Measurements from ENCODE around the gene DHRS2.

DHRS2 gene

DNA sequence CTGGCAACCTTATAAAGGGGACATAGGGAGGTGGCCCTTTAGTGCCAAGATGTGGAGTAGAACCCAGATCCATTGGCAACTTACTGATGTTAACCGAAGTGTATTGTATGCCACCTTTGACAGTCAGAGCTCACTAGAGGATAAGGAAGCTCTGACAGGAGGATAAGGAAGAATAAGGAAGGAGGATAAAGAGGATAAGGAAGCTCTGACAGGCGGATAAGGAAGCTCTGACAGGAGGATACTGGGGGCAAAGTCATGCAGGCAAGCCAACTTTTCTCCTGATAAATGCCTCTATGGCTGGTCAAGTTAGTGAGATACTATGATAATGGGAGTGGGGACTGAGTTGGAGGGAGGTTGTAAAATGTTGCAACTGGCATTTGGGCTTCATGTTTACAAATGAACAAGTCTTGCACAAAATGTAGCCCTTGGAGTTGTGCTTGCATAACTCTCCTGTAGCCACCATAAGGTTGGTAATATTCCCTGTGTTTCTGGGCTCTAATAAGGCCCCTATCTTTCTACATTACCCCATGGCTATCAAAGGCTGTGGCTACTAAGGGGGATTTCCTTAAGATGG is 17.7 kb upstream of the DHRS2 start:
- no peak for DNase-seq (ENCODE audit: extremely low spot score)
- ChIA-PET CTCF (no interaction called here), POLR2A (no interaction called here)

DNA sequence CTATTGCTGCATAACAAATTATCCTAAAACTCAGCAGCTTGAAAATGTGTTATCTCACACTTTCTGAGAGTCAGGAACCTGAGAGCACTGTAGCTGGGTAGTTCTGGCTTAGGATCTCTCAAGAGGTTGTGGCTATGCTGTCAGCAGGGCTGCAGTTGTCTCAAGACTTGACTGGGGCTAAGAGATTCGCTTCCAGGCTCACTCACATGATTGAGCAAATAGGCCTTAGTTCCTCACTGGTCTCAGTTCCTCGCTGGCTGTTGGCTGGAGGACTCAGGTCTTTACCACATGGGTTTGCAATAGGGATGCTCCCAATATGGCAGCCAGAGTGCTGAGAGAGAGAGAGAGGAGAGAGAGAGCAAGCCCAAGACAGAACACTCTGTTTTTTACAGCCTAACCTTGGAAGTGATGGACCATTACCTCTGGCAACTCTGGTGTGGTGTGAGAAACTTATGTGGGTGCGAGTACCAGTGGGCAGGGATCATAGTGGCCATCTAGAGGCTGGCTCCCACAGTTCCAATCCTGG is 15.9 kb upstream of the DHRS2 start:
- POLR2A ChIA-PET, result no interaction called here
- DNase-seq (ENCODE audit: extremely low spot score), result no peak
- CTCF ChIA-PET, result interaction anchor here (1.5 kb wide), 1 partner anchor 11 kb away, joined by 4 read pairs; no protein-coding TSS in a partner anchor
- no peak for TF ChIP-seq FOXK2 (IDR thresholded peaks at IDR 0.05)
- TF ChIP-seq ARNT (IDR thresholded peaks at IDR 0.05), result no peak
- no peak for TF ChIP-seq BHLHE40 (IDR thresholded peaks at IDR 0.05; ENCODE audit: borderline replicate concordance)
- TF ChIP-seq NFRKB (IDR thresholded peaks at IDR 0.05), result no peak
- TF ChIP-seq ELF4 (IDR thresholded peaks at IDR 0.05), result no peak
- TF ChIP-seq, protein P1, sequence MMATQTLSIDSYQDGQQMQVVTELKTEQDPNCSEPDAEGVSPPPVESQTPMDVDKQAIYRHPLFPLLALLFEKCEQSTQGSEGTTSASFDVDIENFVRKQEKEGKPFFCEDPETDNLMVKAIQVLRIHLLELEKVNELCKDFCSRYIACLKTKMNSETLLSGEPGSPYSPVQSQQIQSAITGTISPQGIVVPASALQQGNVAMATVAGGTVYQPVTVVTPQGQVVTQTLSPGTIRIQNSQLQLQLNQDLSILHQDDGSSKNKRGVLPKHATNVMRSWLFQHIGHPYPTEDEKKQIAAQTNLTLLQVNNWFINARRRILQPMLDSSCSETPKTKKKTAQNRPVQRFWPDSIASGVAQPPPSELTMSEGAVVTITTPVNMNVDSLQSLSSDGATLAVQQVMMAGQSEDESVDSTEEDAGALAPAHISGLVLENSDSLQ (IDR thresholded peaks at IDR 0.05), result no peak
- no peak for TF ChIP-seq SUZ12 (IDR thresholded peaks at IDR 0.05)

More for the DNA sequence above, 17.7 kb upstream of the DHRS2 start:
- TF ChIP-seq TARDBP (IDR thresholded peaks at IDR 0.05) (no peak), ELF4 (IDR thresholded peaks at IDR 0.05) (no peak), SP1 (IDR thresholded peaks at IDR 0.05) (no peak), SUZ12 (IDR thresholded peaks at IDR 0.05) (no peak), L3MBTL2 (conservative IDR thresholded peaks at IDR 0.05) (no peak), ZNF384 (IDR thresholded peaks at IDR 0.05) (no peak), FOXA1 (IDR thresholded peaks at IDR 0.05) (no peak), LEF1 (IDR thresholded peaks at IDR 0.05; ENCODE audit: borderline replicate concordance) (no peak), CTBP1 (IDR thresholded peaks at IDR 0.05; ENCODE audit: borderline replicate concordance) (no peak)
- TF ChIP-seq, protein P1 (IDR thresholded peaks at IDR 0.05), result no peak

DNA sequence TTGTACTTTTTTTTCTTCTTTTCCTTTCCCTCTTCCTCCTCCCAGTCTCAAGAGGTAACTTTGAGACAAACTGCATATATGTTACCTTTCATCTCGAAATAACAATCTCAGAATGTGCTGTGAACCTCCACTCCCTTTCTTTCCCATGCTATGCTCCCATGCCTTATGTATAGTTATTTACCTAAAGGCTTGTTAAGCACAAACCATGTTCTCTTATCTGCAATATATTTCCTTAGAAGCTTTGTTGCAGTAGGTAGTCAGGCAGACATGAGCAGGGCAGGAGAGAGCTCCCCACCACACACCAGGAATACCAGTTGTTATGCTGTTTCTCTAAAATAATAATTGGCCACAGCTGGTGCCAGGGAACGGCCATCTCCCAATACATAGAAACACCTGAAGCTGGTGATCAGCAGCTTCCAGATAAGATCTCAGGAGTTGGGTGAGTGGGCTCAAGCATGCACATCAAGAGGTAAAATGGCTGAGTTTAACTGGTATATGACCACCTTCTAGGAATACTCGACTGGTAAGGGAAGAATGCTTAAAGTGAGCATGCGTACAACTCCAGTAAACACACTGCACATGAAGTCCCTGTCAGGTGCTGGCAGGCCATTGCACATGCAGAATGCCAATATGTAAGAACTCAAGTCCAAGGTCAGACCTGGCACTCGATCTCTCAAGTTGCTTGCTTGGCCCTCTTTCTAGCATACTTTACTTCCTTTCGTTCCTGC is 14.8 kb upstream of the DHRS2 start:
- POLR2A ChIA-PET, result no interaction called here
- TF ChIP-seq ZNF384 (IDR thresholded peaks at IDR 0.05) (no peak), FOXM1 (IDR thresholded peaks at IDR 0.05; ENCODE audit: borderline replicate concordance) (no peak), NFRKB (IDR thresholded peaks at IDR 0.05) (no peak), FOXK2 (IDR thresholded peaks at IDR 0.05) (no peak), SUZ12 (IDR thresholded peaks at IDR 0.05) (no peak), ELF4 (IDR thresholded peaks at IDR 0.05) (no peak), SP1 (IDR thresholded peaks at IDR 0.05) (no peak), FOXA1 (IDR thresholded peaks at IDR 0.05) (no peak), L3MBTL2 (conservative IDR thresholded peaks at IDR 0.05) (no peak), CTBP1 (IDR thresholded peaks at IDR 0.05; ENCODE audit: borderline replicate concordance) (no peak), BHLHE40 (IDR thresholded peaks at IDR 0.05; ENCODE audit: borderline replicate concordance) (no peak), HDGF (IDR thresholded peaks at IDR 0.05; ENCODE audit: borderline replicate concordance) (no peak), LEF1 (IDR thresholded peaks at IDR 0.05; ENCODE audit: borderline replicate concordance) (no peak)
- CTCF ChIA-PET, result no interaction called here
- DNase-seq (ENCODE audit: extremely low spot score), result no peak

DNA sequence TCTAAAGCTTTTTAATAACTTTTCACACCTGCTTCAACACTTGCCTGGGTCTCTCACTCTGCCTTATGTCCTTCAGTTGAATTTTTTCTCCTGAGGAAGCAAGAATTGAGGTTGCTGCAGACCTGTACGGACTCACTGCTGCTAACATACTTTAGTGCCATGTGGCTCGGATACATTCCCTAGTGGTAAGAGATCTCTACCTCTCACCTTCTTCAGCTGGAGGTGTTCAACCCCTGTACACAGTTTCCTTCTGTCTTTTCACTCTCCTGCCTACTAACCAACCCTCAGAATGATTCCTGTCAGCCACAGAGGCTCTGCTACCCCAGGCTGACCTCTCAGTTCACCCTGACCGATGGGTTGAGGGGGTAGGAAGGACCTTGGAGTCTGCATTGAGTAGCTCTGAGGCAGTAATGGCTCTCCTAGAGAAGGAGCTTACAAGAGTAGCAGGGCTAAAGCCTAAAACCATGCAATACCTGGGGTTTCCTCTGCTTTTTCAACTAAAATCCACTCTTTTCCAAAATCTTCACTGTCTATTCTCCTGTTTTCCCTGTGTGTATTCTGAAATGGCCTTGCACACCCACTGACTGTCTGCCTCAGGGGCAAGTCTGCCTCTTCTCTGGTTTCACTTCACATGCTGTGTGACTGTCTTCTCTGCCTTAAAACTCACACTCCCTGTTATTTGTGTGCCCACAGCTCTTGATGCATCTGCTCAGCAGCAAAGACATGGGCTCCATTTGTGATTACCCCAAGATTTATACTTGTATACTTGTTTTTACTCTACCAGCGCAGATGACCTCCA is 14.0 kb upstream of the DHRS2 start:
- ChIA-PET CTCF (interaction anchor here (0.6 kb wide), 1 partner anchor 10 kb away, joined by 3 read pairs; no protein-coding TSS in a partner anchor), POLR2A (no interaction called here)
- no peak for DNase-seq (ENCODE audit: extremely low spot score)
- TF ChIP-seq FOXA1 (IDR thresholded peaks at IDR 0.05) (no peak), SP1 (IDR thresholded peaks at IDR 0.05) (no peak), LEF1 (IDR thresholded peaks at IDR 0.05; ENCODE audit: borderline replicate concordance) (no peak), TARDBP (IDR thresholded peaks at IDR 0.05) (no peak), BHLHE40 (IDR thresholded peaks at IDR 0.05; ENCODE audit: borderline replicate concordance) (no peak)
- TF ChIP-seq, protein P1 (IDR thresholded peaks at IDR 0.05), result no peak

DNA sequence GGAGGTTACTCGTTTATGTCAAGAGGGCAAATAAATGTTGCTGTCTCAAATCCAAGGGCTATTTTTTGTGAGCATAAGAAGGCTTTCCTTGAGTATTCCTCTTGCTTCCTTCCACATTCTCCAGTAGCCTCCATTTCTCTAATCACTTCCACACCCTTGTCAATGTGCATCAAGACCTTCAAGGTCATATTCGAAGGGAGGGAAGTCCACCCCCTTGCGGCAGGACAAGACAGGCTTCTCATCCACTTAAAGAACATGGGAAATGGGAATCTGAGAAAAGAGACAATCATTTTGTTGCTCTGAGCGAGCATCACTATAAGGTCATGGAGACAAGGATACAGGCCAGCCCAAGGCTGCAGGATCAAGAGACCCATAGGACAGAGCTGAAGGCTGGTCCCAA is 13.2 kb upstream of the DHRS2 start:
- CTCF ChIA-PET, result no interaction called here
- TF ChIP-seq FOXK2 (IDR thresholded peaks at IDR 0.05), result no peak
- TF ChIP-seq LEF1 (IDR thresholded peaks at IDR 0.05; ENCODE audit: borderline replicate concordance), result no peak
- TF ChIP-seq, protein P1 (IDR thresholded peaks at IDR 0.05), result no peak
- TF ChIP-seq FOXA1 (IDR thresholded peaks at IDR 0.05), result no peak
- no peak for TF ChIP-seq ZNF384 (IDR thresholded peaks at IDR 0.05)
- TF ChIP-seq SUZ12 (IDR thresholded peaks at IDR 0.05), result no peak
- TF ChIP-seq NFRKB (IDR thresholded peaks at IDR 0.05), result no peak
- TF ChIP-seq HDGF (IDR thresholded peaks at IDR 0.05; ENCODE audit: borderline replicate concordance), result no peak
- no peak for TF ChIP-seq L3MBTL2 (conservative IDR thresholded peaks at IDR 0.05)
- no peak for TF ChIP-seq TARDBP (IDR thresholded peaks at IDR 0.05)
- TF ChIP-seq ELF4 (IDR thresholded peaks at IDR 0.05), result no peak
- no peak for TF ChIP-seq SP1 (IDR thresholded peaks at IDR 0.05)
- TF ChIP-seq CTBP1 (IDR thresholded peaks at IDR 0.05; ENCODE audit: borderline replicate concordance), result no peak
- no peak for TF ChIP-seq BHLHE40 (IDR thresholded peaks at IDR 0.05; ENCODE audit: borderline replicate concordance)
- TF ChIP-seq FOXM1 (IDR thresholded peaks at IDR 0.05; ENCODE audit: borderline replicate concordance), result no peak
- no peak for DNase-seq (ENCODE audit: extremely low spot score)
- POLR2A ChIA-PET, result no interaction called here
